Activated CD4-positive, alpha-beta T cell treated with anti-CD3 and anti-CD28 coated beads, Interleukin-2, Interleukin-6, amounts not matched to agents 100 ng/mL and 50 ng/mL, durations not matched to agents 16 hours and 8 hours (primary cell): ENCODE measurements around the gene AMTN.
A peak's percentile ranks its signal among the peaks of the same experiment; 100 is the strongest.
"Not testable (repeated sequence)": the region's sequence is repeated elsewhere in the genome, so short reads cannot be mapped to it uniquely, and the experiment has no call there.

Source experiments
- DNase-seq: peaks from one replicate; pipeline ENCODE4 v3.0.0-alpha.2; 2020

The AMTN gene

DNA sequence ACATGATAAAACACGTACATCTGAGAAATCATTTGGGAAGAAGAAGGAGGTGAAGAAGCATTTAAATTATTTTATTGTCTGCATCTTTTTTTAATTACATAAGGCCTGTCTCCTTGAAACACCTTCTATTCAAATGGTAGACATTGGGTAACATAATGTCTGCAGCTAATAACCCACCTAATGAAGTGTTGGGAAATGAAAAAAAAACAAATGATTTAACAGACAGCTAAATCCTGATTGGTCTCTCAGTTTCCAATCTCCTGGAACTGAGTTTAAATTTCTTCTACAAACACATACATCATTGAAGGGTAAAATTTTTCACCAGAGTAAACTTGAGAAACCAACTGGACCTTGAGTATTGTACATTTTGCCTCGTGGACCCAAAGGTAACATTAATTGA is at the start of gene AMTN:
Gene AMTN (plus strand): TSS at position 301 of the 400 bp plus-strand sequence. CDS start 209 bp downstream, outside the sequence.
- no peak for DNase-seq

GRCh38 chr4:70471897-70472296 is 46.5 kb upstream of the AMTN start, which contains the start of gene MUC7:
MUC7 (plus strand) TSS chr4:70472197; CDS start chr4:70474022, 1,825 bp downstream.
- no peak for DNase-seq

GRCh38 chr4:70473679-70474078 is 44.7 kb upstream of the AMTN start:
- no peak for DNase-seq

DNA sequence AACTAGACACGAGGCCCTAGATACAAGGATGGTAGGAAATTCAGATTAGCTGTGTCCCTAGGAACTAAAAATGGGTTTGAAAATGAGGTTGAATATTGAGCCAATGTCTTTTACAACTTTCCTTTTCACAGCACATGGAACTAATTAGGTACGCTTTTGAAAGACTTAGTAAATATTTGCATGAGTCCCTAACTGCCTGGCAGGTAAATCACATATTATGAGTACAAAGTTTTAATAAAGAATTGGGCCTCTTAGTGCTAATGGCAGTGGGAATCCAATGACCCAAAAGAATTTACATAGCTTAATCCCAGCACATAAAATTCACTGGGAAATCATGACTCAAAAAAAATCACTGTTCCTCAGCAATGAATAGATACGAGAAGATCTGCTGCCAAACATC is 29.6 kb upstream of the AMTN start:
- no peak for DNase-seq

GRCh38 chr4:70496231-70496630 is 22.1 kb upstream of the AMTN start:
- DNase-seq, result no peak

- not testable (repeated sequence) for DNase-seq
Measured at GRCh38 chr4:70501838-70502237, 16.5 kb upstream of the AMTN start.

DNA sequence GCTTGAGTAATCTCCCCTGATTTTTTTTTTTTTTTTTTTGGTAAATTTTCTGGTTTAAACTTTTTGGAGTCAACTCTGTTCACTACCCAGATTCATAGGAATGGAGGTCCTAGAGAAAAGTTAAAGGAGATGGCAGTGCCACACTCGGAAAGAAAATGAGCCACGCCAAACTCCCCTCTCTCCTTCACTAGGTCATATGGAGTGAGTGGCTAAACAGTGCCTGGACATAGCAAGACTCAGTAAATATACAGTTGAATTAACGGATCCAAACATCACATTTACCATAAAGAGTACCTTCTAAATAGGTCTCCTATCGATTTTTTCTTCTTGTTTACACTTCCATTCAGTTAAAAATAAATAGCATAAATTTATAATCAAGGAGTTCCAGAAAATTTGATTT is 13.6 kb upstream of the AMTN start:
- no peak for DNase-seq

GRCh38 chr4:70505151-70505748 is 13.1 kb upstream of the AMTN start:
- peak; percentile 66 for DNase-seq

GRCh38 chr4:70508801-70509200 is 9.6 kb upstream of the AMTN start:
- DNase-seq, result no peak

DNA sequence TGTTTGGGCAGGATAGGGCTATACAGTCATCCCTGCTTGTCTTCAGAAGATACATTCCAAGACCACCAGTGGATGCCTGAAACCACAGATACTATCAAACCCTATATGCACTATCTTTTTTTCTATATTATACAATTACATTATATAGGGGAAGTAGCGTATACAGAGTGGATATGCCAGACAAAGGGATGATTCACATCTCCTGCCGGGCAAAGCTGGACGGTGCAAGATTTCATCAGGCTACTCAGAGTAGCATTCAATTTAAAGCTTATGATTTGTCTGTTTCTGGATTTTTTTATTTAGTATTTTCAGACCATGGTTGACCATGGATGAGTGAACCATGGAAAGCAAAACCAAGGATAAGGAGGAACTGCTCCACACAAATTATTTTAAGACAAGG is 7.0 kb upstream of the AMTN start:
- no peak for DNase-seq

- no peak for DNase-seq
Measured at GRCh38 chr4:70515367-70516250, 2.8 kb upstream of the AMTN start.

DNA sequence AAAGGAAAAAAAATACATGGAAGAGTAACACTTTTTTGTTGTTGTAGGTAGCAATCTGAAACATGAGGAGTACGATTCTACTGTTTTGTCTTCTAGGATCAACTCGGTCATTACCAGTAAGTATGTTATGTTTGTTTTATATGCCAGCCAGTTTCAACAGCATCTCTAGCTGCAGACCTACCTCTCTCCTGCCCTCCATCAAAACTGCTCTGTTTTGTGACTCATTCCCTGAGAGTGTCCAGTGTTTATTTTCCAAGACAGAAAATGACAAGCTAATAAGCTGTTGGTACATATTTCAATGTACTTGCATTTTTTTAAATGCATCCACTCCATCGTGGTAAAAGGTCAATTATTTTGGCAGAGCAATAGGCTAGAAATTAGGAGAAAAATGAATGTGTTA is 347 bp downstream of the AMTN start:
- no peak for DNase-seq

DNA sequence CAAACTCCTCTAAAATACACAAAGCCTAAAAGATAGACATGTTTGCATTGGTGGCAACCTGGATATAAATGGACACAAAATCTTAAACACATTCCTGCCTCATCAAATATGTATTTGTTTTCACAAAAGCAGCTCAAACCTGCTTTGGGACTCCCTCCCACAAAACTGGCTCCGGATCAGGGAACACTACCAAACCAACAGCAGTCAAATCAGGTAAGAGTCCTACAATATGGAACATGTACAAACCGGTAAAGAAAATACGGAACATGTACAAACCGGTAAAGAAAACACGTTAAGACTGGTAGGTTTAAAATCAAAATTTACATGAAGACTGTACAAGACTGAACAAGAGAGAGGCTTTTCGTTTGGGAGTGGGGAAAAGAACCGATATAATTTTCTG is 4.3 kb downstream of the AMTN start:
- DNase-seq, result no peak

DNA sequence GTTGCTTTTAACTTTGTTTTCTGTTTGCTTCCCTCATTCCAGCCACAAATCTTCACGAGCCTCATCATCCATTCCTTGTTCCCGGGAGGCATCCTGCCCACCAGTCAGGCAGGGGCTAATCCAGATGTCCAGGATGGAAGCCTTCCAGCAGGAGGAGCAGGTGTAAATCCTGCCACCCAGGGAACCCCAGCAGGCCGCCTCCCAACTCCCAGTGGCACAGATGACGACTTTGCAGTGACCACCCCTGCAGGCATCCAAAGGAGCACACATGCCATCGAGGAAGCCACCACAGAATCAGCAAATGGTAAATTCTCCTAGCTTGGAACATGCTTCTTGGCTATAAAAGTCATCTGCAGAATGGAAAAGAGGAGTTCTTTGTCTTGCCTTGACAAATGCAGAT is 12.6 kb downstream of the AMTN start:
- DNase-seq, result no peak

GRCh38 chr4:70531981-70532380 is 13.6 kb downstream of the AMTN start:
- no peak for DNase-seq

- no peak for DNase-seq
Measured at GRCh38 chr4:70533211-70533610, 14.8 kb downstream of the AMTN start.

GRCh38 chr4:70533791-70534190 is 15.4 kb downstream of the AMTN start:
- DNase-seq, result no peak

GRCh38 chr4:70534886-70535285 is 16.5 kb downstream of the AMTN start:
- not testable (repeated sequence) for DNase-seq

DNA sequence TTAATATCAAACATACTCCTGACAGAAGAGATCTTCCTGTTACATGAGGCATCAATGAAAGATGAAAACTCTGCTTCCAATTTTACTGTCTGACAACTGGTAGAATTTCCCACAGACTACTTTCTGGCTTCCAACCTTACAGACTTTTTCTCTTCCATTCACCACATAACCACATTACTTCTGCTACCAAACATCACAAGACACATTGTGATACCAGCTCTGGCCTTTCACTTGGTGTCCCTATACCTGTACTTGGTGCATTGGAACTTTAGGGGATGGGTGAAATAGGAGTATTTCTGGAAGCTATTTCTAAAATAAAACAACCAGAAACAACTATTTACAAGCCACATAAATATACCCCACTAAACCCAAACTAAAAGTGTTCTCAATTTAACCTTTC is 20.5 kb downstream of the AMTN start:
- no peak for DNase-seq

- DNase-seq, result peak; percentile 15
Measured at GRCh38 chr4:70544279-70544868, 26.0 kb downstream of the AMTN start.

- DNase-seq, result no peak
Measured at GRCh38 chr4:70556856-70557255, 38.5 kb downstream of the AMTN start.

- DNase-seq, result peak; percentile 52
Measured at GRCh38 chr4:70559211-70559830, 41.0 kb downstream of the AMTN start.

GRCh38 chr4:70559924-70560323 is 41.6 kb downstream of the AMTN start:
- no peak for DNase-seq

DNA sequence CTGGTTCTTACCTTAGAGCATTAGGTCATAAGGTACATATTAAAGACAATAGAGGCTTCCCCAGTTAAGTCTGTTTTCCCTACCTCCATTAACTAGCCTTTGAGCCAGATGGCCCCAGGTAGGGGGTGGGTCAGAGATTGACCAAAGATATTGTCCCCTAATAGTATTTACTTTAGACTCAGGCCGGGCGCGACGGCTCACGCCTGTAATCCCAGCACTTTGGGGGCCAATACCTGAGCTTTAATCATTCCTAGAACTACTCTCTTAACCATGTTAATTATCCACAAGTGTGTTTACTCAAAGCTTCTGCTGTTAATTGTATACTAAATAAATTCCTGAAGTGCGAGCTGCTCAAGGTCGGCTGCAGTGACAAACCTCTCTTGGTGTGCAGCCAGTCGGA is 45.7 kb downstream of the AMTN start:
- no peak for DNase-seq
